ENCODE results near the gene IGFBP2.
"Not testable (repeated sequence)": the region's sequence is repeated elsewhere in the genome, so short reads cannot be mapped to it uniquely, and the experiment has no call there.

The IGFBP2 gene, protein sequence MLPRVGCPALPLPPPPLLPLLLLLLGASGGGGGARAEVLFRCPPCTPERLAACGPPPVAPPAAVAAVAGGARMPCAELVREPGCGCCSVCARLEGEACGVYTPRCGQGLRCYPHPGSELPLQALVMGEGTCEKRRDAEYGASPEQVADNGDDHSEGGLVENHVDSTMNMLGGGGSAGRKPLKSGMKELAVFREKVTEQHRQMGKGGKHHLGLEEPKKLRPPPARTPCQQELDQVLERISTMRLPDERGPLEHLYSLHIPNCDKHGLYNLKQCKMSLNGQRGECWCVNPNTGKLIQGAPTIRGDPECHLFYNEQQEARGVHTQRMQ

DNA sequence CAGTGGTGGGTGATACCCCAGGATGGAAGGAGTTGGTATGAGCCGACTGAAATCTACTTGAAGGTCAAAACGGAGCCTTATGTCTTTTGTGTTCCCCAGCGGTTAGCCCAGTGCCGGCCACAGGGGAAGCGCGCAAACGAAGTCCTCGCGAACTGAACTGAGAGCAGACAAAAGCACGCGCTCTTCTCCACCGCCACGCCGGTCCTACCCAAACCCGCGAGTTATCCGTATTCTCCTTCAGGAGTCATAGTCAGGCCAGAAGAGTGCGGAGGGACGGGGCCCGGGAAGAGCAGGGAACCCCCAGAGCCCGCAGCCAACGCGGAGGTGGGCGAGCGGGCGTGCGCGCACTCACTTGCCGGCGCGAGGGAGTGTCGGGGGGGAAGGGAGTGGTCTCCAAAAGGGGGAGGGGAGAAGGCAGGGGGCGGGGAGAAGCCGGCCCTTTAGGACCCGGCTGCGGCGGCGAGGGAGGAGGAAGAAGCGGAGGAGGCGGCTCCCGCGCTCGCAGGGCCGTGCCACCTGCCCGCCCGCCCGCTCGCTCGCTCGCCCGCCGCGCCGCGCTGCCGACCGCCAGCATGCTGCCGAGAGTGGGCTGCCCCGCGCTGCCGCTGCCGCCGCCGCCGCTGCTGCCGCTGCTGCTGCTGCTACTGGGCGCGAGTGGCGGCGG lies at the start of gene IGFBP2:
IGFBP2 (plus strand) TSS at position 469 of the 664 bp plus-strand sequence; CDS start at position 573, 104 bp downstream.
- no peak for DNase-seq

DNA sequence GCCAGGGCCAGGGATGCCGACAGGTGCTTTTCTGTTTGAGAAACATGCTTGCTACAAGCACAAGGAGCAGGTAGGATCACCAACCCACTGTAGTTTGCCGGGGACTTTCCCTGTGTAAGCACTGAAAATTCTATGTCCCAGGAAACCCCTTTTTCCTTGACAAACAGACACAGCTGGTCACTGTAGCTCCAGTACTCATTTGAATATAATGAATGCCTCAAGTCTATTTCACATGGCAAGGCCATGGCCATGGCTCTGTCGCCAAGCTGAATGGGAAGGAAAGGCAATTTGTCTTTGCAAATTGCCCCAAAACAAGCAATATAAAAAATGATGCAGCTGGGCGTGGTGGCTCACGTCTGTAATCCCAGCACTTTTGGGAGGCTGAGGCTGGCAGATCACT lies 49.6 kb upstream of the IGFBP2 start:
- DNase-seq, result no peak

DNA sequence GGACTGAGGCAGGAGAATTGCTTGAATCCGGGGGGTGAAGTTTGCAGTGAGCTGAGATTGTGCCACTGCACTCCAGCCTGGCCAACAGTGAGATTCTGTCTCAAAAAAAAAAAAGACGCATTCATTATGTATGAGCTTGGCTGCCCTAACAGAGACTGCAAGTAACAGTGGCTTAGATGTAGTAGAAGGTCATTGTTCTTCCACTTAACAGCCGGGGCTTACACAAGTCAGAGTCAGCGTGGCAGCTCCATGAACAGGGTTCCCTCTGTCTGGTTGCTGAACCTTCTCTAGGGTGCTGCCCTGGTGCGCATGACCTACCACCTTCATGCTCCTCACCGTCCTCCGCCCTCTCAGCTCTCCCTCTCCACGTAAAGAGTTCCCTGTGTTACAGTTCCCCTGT lies 49.1 kb upstream of the IGFBP2 start:
- no peak for DNase-seq

DNA sequence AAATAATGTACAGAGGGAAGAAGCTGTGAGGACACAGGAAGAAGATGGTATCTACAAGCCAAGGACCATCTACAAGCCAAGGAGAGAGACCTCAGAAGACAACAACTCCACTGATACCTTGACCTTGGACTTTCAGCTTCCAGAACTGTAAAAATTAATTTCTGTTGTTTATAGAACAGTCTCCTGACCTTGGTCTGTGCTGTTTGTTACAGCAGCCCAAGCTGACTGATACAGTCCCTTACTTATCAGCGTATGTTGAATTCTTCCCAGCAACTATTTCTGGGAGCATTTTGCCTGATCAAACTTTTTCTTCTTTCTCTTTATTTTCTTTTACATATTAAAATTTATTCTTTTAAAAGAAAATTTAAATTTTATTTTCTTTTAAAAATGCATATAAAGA lies 47.8 kb upstream of the IGFBP2 start:
- no peak for DNase-seq

DNA sequence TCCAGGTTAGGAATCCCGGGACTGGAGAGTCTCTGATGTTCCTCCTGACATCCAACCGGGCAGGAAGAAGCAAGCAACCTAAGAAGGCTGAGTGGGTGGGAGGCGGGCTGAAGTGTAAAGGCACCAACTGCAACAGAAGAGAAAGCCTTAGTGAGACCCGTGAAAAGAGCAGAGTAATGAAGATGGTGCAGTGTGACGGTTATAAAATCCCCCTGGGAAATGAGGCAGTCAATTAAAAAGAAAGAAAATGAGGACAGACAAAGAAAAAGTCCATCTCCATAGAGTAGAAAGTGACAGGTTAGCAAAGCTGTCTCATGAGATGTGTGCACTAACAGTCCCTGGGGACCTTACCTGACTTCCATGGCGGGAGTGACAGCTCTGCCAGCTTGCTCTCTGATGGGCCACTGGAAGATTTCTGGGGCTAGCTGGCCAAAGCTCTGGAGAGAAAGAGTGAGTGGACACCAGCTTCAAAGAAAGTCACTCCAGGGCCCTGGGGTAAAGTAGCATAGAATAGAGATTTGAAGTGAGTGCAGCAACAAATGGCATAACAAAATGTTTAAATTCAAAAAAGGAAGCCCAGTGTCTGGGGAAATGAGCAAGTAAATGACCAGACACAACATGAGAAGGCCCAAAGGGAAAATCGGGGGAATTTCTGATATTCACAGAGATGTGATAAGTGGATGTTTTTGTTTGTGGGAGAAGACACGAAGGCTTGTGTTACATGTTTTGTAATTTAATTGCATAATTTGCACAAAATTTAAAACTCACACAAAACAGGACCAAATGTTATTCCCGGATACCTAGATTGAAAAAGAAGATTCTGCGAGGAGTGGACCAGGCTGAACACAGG lies 44.1 kb upstream of the IGFBP2 start:
- DNase-seq, result no peak

DNA sequence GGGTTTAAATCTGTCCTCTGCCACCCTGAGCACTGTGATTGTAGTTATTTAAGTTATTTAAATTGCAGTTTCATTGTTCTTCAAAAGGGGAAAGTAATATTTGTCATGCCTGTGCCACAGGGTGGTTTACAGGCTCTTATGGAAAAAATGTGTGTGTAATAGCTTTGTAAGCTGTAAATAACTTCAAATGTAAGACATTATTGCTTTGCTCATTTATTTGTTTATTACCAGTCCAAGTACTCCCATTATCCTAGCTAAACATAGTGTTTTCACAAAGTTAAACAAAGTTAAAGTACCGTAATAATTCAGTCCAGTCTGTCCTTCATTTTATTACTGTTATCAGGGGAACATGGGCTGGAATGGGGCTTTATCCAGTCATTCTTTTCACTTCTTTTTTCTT lies 43.4 kb upstream of the IGFBP2 start:
- no peak for DNase-seq

DNA sequence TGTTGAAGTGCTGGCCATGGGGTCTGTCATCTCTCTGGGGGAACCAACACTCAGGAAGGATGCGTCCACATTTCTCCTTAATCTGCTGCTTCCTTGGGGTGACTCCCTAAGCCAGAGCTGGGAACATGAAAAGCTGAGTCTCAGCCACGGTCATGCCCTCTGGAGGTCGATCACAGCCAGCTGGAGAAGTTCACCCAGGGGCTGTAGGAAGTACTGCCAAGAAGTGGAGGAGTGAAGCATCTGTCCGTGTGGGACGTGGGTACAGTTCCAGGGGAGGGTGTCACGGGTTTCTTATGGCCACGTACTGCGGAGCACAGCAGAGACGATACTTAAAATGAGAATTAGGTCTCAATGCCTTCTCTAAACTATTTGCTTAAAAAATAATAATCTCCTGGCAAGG lies 42.4 kb upstream of the IGFBP2 start:
- DNase-seq, result no peak

DNA sequence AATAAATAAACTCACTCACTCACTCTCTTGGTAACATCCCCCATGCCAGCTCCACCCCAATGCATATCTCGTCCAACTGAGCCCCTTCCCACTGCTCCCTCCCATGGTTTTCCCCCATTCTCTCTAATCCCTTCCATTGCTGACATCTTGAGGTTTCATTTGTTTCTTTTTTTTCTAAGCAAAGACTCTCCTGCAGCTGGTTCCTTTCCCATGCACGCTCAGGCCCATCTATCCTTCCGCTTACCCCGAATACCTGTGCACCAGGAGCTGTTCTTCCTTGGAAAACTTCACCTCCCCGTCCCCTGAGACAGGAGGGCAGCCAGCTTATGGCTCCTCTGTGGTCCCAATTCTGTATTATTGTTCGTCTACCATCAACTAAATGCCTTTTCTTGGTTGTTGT lies 41.7 kb upstream of the IGFBP2 start:
- DNase-seq, result no peak

DNA sequence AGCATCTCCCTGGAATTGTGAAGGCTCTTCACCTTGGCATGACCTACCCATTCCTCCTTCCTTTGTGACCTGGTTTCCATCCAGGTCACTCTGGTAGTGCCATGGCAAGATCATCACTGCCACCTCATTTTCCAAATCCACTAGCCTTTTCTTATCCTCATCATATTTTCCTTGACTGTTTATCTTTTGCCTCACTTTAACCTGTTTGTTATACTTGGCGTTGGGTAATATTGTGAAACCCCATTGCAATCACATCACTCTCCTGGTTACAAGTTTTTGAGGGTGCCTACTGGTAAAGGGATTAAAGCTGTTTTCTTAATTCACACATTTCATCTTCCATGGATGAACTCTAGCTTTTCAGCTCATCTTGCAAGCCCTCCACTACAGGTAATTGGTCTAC lies 39.1 kb upstream of the IGFBP2 start:
- DNase-seq, result no peak

DNA sequence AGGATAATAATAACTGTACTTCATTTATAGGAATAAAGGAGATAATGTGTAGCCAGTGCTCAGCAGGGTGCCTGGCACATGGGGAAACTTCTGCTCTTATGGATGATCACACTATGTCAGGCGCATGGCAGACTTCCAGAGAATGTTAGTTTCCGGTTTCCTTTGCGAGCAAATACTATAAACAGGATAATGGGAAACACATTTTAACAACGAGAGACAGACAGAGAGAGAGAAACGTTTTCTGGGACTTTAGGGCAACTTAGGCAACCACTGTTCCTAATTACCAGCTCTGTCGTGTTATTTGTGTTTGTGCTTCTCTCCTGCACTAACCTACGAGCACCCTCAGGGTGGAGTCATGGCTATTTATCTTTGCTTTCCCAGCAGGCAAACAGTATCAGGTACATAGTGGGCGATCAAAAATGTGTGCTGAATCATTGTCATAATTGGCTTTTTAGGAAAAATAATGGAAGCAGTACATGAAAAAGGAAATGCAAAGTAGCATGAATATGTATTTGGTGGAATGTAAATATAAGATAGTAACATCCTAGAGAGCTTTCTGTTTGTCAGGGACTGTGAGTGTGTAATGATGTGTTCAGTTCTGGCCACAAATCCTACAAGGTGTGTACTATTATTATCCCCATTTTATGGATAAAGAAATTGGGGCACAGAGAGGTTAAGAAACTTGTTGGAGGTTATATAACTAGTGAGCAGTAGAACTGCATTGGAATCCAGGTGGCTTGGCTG lies 36.8 kb upstream of the IGFBP2 start:
- no peak for DNase-seq

DNA sequence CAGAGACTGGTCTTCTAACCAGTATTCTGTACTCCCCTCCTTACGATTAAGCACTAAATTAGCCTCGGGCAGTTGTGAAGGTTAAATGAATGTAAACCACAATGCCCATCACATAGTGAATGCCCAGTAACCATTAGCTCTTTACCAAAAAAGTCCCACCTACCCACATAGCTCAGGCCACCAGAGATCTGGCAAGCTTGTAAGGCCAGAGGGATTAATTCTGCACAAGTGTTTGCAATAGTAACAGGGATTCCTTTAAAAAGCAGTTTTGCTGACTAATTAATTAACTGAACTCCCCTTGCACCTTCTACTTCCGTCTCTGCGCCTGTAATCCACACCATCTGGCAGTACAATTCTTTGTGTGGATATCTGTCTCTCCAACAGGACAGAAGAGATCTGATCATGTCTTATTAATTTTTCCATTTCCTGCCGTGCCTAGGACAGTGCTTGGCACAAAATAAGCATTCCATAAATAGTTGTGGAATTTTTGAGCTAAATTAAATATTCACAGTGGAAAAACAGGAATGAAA lies 36.2 kb upstream of the IGFBP2 start:
- no peak for DNase-seq

DNA sequence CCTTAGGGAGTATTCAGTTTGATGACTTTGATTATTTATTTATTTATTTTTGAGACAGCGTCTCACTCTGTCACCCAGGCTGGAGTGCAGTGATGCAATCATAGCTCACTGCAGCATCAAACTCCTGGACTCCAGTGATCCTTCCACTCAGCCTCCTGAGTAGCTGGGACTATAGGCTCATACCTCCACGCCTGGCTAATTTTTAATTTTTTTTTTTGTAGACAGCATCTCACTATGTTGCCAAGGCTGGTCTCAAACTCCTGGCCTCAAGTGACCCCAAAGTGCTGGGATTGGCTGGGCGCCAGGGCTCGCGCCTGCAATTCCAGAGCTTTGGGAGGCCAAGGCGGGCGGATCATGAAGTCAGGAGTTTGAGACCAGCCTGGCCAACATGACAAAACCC lies 35.4 kb upstream of the IGFBP2 start:
- not testable (repeated sequence) for DNase-seq

DNA sequence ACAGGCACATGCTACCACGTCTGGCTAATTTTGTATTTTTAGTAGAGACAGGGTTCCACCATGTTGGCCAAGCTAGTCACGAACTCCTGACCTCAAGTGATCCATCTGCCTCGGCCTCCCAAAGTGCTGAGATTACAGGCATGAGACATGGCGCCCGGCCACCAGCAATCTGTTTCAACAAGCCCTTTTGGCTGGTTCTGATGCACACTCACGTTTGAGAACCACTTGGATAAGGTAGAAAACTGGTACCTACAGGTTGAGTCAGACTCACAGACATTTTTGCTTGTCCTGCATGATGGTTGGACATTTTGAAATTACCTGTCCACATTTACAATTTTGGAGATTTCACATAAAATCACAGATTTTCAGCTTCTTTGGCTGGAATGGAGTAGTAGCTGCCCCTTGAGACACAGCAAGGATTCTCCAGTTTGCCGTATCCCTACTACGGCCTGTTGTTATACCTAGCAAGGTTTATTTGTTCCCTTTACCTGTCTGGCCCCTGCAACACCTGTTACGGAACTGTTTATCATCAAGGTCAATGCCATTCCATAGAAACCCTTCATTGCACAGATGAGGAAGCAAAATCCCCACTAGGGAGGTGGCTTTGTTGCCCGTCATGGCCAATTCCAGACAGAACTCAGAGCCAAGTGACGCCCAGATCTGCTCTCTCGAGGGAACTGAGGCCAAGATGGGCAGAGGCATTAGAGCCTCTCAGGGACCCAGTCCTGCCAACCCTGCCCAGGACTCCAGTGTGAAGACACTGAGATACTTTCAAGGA lies 31.4 kb upstream of the IGFBP2 start:
- no peak for DNase-seq

DNA sequence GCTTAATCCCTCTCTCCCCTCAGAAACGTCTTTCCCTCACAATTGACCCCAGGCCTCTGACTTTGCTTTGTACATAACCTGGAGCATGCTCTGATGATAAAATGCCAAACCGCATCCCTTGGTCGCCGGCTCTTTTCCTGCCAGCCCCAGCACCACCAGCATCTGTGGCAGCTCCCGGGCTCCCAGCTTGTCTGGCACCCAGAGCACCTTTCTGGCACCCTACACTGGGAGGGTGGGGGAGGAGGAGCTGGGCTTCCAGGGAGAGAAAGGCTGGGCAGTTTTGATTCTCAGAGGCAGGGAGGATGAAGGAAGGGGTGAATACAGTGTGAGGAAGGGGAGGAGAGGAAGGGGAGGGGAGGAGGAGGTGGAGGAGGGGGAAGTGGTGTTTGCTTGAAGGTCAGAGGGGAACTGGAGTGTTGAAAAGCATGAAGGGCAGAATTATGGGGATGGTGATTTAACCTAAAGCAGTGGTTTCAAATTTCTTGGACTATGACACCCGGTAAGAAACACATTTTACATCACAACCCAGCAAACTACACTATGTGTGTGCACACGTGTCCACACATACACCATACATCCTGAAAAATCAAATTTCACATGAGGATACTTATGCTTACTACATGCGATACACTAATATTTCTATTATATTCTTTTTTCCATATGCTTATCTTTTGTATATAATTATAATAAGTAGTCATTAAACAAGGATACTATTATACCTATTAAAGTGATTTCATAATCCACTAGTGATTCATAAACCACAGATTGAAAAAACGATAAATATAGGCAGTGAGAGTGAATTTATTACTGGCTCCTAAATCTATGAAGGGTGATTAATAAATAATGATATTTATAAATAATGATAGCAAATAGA lies 30.0 kb upstream of the IGFBP2 start:
- no peak for DNase-seq

DNA sequence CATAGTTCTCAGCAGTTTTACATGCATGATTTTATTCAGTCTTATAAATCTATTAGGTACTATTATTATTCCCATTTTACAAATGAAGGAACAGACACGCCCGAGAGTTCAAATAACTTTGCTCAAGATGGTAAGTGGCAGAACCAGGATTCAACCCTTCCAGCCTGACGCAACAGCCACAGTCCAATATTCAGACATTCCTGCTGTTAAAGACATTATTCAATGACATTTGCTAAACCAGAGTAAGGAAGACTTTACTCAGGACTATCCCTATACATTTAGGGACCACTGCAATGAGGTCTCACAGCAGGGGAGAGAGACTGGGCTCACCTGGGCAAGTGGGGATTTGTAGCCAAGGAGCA lies 29.4 kb upstream of the IGFBP2 start:
- no peak for DNase-seq

DNA sequence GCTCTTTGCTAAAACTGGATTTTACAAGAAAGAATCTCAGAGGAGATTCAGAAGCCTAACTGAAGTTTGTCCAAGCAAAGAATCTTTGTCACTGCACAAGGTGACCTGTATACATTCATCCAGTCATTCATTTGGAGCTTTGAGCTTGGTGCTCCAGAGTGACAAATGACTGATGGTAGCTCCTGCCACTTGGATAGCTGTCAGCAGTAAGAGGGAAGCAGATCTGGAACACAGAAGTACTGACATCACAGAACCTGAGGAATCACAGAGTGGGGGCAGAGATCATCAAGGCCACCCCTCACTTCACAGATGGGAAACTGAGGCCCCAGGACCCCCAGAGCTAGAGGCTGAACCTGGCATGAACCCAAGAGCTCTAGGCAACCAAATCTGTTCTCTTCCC lies 28.8 kb upstream of the IGFBP2 start:
- no peak for DNase-seq

DNA sequence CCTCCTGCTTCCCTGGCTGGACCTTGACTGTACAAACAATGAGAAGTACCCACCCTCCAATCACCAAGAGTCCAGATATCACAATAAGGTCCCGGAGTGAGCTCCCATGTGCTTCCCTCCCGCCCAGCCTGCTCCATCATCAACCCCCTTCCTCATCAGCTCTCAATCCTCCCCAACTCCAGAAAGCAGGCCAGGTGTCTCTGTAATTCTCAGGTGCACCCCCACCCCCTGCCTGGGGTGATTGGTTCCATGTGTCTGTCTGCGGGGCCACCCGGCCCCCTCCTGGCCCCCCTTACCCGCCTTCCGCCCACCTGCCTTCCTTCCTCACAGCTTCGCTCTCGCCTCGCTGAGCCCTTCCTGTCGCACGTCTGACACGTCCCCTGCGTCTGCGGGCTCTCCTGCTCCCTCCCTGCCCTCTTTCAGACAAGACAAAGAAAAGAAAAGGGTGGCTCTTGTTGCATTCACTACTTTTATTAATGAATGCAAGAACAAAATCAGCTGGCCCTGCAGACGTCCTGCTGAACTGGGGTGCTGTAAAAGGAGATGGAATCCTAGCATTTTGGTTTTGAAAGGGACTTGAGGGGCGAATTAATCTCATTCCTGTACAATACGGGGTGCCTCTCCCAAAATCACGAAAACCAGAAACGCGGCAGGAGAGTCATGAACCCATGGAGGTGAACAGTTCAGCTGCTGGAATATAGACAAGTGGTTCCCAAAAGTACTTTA lies 26.5 kb upstream of the IGFBP2 start:
- peak; percentile 2 for DNase-seq

DNA sequence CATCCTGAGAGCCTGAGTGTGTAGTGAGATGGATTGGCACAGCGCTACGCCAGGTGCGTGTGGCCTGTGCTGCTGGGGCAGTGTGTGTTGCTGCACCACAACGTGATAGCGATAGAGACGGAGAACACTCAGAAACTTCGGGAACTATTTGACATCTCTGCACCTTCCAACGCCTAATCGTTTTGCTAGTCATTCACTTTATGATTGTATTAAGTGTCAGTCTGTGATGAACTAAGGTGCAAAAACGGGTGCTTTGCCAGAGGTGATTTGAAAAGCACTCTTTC lies 26.0 kb upstream of the IGFBP2 start:
- no peak for DNase-seq

DNA sequence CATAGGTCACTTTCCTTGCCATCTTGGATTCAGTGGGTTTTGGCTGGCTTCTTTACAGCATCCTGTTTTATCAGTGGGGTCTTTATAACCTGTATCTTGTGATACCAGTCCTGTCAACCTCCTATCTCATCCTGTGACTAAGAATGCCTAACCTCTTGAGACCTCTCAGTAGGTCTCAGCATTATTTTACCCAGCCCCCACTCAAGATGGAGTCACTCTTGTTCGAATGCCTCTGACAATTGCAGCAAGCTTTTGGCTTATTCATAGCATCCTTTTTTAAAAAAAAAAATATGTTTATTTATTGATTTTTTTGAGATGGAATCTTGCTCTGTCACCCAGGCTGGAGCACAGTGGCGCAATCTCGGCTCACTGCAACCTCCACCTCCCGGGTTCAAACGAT lies 24.7 kb upstream of the IGFBP2 start:
- no peak for DNase-seq

DNA sequence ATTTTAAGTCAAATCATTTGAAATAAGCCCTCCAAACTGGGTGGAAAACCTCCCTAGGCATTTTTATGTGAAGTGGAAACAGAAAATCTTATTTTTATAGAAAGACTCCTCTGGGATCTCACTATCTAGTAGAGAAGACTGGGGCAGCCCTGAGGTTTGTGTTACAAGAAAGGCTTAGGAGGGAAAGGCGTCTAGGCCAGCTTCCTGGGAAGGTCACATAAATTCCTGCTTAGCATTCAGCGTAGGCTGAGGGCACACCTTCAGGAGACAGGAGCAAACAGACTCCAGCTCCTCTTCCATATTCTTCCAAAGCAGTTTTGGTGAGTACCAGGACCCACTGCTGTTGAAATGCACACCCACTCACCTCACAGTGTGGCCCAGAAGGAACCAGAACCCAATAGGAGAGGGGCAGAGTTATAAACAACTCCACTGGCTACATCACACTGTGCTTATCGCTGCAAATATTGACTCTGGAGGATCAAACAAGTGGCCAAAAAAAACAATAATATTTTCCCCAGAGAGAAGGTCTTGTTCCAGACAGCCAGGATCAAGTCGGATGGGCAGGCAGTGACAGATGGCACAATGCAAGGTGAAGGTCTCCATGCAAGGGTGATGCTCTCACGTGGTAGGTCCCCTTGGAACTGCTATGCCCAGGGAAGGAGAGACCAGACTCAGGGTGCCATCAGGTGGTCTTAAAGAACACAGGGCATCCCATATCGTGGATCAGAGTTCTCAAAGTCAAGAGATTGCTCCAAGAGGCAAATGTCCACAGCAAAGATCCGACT lies 17.7 kb upstream of the IGFBP2 start:
- DNase-seq, result no peak

Measured in CD4-positive, alpha-beta T cell treated with Interleukin-17A for 1 hour (primary cell).